Neural crest cell (in vitro differentiated cells): Measurements from ENCODE around the gene ZER1. TPM values are rescaled to one million over a fixed set of nuclear protein-coding genes. Genes with fewer than 3 reads are reported as not detected.
A peak's percentile ranks its signal among the peaks of the same experiment; 100 is the strongest.

ENCODE experiments used
- DNase-seq: peaks from one replicate; pipeline ENCODE4 v3.0.0; 2021; ENCODE audit warnings: low read depth, mixed read lengths, low spot score
- H3K27ac Mint-ChIP-seq: one replicate; pipeline ENCODE4 v1.8.0; 2021; ENCODE audit warnings: mild to moderate bottlenecking, mixed read lengths; ENCODE audit not compliant: unreplicated experiment
- H3K27me3 Mint-ChIP-seq: 2 replicates; pipeline ENCODE4 v1.8.0; 2021; ENCODE audit warnings: low read depth, mild to moderate bottlenecking, mixed read lengths
- H3K36me3 Mint-ChIP-seq: 2 replicates; pipeline ENCODE4 v1.8.0; 2021; ENCODE audit warnings: low read depth, mild to moderate bottlenecking, mixed read lengths
- H3K4me1 Mint-ChIP-seq: 2 replicates; pipeline ENCODE4 v1.8.0; 2021; ENCODE audit warnings: mixed read lengths
- H3K4me3 Mint-ChIP-seq: one replicate; pipeline ENCODE4 v1.8.0; 2021; ENCODE audit warnings: mild to moderate bottlenecking, mixed read lengths
- H3K9me3 Mint-ChIP-seq: 2 replicates; pipeline ENCODE4 v1.8.0; 2021; ENCODE audit warnings: mixed read lengths
- CTCF ChIP-seq: fragments of 200-600 bp; sonication (generic); conservative IDR thresholded peaks from 2 replicates; pipeline ENCODE4 v1.5.0; 2021; ENCODE audit warnings: antibody characterized with exemption, mild to moderate bottlenecking
- total RNA-seq: library from RNA; stranded (reverse); gene quantifications from 2 replicates; pipeline ENCODE4 v1.2.1, GENCODE V29; 2021

ZER1 gene
- total RNA-seq, 1 donor from 2014 or later = 19.1 TPM

DNA sequence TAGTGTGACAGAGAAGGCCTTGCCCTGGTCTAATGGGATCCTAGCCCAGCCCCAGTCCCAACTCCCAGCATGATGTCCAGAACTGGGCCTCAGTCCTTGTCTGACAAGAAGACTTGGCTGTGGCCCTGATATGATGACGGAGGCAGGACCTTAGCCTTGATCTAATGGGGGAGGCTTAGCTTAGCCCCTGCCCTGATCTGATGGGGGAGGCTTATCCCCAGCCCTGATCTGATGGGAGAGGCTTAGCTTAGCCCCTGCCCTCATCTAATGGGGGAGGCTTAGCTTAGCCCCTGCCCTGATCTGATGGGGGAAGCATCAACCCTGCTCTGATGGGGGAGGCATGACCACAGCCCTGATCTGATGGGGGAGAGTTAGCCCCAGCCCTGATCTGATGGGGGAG lies 65.7 kb downstream of the ZER1 start:
- TF ChIP-seq CTCF = no peak
- peak overlapping the region; percentile 38 for H3K4me3 Mint-ChIP-seq
- H3K36me3 Mint-ChIP-seq = peaks cover 3% of the 10 kb centered on the region
- no peak for DNase-seq
- no peaks in the 10 kb centered on the region for H3K27me3 Mint-ChIP-seq
- no peaks in the 10 kb centered on the region for H3K9me3 Mint-ChIP-seq
- peaks cover 9% of the 10 kb centered on the region for H3K4me1 Mint-ChIP-seq
- H3K27ac Mint-ChIP-seq = no peak overlapping the region

DNA sequence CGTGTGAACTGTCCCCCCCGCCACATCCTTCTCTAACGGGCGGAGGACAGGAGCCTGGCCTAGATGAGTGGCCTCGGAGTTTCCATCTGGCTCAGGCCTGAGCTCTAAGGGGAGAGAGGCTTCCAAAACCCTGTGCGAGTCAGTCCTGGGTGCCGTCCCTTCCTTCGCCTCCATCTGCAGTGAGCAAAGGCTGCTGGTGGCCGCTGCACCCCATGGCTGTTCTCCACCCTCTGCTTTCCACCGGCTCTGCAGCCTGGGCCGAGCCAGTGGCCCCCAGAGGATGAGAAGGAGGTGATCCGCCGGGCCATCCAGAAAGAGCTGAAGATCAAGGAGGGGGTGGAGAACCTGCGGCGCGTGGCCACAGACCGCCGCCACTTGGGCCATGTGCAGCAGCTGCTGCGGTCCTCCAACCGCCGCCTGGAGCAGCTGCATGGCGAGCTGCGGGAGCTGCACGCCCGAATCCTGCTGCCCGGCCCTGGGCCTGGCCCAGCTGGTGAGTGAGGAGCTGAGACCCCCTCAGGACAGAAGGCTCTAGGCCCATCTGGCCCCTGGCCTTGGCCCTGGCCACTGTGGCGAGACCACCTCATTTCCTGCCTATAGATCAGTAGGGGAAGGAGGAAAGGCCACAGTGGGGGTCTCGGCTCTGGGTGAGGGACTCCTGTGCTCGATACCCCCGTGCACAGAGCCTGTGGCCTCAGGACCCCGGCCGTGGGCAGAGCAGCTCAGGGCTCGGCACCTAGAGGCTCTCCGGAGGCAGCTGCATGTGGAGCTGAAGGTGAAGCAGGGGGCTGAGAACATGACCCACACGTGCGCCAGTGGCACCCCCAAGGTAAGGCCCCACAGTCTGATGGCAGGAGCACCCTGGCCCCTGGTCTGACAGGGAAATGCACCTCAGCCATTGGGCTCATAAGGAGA lies 66.4 kb downstream of the ZER1 start:
- peaks cover 9% of the 10 kb centered on the region for H3K4me1 Mint-ChIP-seq
- no peaks in the 10 kb centered on the region for H3K27me3 Mint-ChIP-seq
- H3K9me3 Mint-ChIP-seq = no peaks in the 10 kb centered on the region
- H3K36me3 Mint-ChIP-seq = peaks cover 3% of the 10 kb centered on the region
- DNase-seq = no peak
- H3K27ac Mint-ChIP-seq = no peak overlapping the region
- no peak overlapping the region for H3K4me3 Mint-ChIP-seq
- no peak for TF ChIP-seq CTCF

DNA sequence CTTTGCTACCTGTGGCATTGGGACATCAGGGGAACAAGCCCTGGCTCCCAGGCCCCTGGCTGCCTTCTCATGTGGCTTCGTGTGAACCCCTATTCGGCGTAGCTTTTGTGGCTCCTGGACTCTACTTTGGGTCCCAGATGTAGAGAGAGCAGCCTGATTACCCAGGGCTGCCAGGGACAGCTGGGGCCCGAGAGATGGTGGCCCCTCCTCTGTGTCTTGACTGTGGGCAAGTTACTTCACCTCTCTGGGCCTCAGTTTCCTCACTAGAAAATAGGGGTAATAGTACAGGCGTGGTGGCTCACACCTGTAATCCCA lies 67.4 kb downstream of the ZER1 start:
- Mint-ChIP-seq H3K4me3 (peak overlapping the region; percentile 90), H3K27ac (no peak overlapping the region), H3K9me3 (no peaks in the 10 kb centered on the region), H3K27me3 (no peaks in the 10 kb centered on the region), H3K4me1 (peaks cover 9% of the 10 kb centered on the region), H3K36me3 (no peaks in the 10 kb centered on the region)
- TF ChIP-seq CTCF = no peak
- no peak for DNase-seq

DNA sequence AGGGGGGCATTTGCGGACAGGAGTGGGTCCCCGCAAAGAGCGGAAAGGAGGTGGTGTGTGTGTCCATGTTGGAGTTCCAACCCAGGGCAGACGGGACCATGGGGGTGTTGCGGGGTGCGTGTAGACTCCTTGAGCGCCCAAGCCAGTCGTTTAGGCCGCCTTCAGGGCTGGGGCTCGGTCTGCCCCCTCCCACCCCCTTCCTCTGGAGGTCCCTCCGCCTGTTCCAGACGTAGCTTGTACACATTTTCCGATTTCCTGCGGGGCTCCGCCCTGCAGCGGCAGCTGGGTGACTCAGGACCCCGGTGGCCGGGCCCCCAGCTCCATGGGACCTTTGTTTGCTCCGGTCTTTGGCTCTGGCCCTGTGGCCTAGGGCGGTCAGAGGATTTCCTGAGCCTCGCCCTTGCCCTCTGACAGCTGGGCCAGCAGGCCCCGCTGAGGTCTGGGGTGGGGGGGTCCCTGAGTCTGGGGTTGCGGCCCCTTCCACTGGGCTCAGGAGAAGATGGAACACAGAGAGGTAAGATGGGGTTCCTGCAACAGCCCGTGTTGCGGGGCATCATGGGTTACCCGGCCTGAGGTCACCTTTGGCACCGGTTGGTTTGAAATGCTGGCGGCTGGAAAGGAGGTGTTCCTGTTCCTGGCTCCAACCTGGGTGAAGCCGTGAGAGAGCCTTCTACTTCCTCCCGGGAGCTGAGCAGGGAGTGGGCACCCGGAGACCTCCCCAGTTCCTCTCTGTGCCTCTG lies 67.9 kb downstream of the ZER1 start:
- no peak for DNase-seq
- Mint-ChIP-seq H3K9me3 (no peaks in the 10 kb centered on the region), H3K27me3 (no peaks in the 10 kb centered on the region), H3K4me3 (peak overlapping the region; percentile 90), H3K4me1 (peaks cover 9% of the 10 kb centered on the region), H3K36me3 (no peaks in the 10 kb centered on the region), H3K27ac (no peak overlapping the region)
- no peak for TF ChIP-seq CTCF

DNA sequence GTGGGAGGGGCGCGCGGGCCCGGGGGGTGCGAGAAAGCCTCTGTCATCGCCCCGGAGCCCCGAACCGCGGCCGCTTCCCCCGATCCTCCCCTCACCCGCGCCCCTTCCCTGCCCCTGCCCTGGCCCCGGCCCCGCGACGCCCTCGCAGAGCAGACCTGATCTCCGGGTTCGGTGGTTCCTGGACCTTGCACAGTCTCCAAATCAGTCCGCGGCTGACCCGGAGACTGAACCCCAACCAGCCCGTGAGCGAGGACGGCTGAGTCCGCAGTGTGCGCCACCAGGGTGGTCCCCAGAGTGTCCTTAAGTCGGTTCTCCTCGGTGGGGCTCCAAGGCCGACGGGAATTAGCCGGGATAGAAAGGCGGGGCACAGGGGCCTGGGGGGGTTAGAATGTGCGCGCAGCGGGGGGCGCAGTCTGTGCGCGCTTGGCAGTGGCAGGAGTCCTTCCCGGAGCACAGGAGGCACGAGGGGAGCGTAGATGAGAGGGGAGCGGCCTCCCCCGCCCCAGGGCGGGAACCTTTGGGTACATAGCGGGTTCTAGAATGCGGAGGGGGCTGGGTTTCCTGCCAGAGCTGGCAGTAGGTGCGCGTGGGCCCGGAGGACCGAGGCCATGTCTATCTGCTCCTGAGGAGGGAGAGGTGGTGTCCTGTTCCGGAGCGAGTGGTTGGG lies 68.6 kb downstream of the ZER1 start:
- no peak for TF ChIP-seq CTCF
- DNase-seq = no peak
- peak overlapping the region; percentile 81 for H3K27ac Mint-ChIP-seq

More for the DNA sequence above, 68.6 kb downstream of the ZER1 start:
- H3K9me3 Mint-ChIP-seq = no peaks in the 10 kb centered on the region
- H3K27me3 Mint-ChIP-seq = no peaks in the 10 kb centered on the region
- peak overlapping the region; percentile 90 for H3K4me3 Mint-ChIP-seq
- peaks cover 9% of the 10 kb centered on the region for H3K4me1 Mint-ChIP-seq
- H3K36me3 Mint-ChIP-seq = no peaks in the 10 kb centered on the region
